HG02885 (cell line): Measurements from ENCODE around the gene CLDN24.
"Not testable (repeated sequence)": the region's sequence is repeated elsewhere in the genome, so short reads cannot be mapped to it uniquely, and the experiment has no call there.

Source experiments
- ATAC-seq: cut with Tn5 transposase; IDR thresholded peaks from one replicate; pipeline ENCODE4 v1.9.1; 2021; ENCODE audit warnings: mild to moderate bottlenecking; ENCODE audit not compliant: unreplicated experiment, poor library complexity

The CLDN24 gene

DNA sequence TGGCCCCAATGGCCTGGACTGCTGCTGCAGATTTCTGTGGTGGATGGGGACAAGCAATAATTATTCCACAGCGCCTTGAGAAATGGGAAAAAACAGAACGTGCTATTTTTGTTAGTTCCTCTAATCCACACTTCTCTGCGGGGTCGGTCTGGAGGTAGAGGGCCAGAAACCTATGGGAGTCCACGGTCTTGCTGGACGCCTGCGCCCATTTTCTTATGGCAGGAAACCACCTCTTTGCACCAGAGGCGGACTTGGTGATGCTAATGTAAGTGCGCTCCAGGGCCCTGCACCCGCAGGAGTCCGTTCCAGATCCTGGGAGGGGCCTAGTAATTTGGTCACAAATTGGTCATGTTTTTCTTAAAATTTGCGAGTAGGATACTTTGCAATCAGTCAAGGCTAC lies 25.9 kb upstream of the CLDN24 start:
- no peak for ATAC-seq

DNA sequence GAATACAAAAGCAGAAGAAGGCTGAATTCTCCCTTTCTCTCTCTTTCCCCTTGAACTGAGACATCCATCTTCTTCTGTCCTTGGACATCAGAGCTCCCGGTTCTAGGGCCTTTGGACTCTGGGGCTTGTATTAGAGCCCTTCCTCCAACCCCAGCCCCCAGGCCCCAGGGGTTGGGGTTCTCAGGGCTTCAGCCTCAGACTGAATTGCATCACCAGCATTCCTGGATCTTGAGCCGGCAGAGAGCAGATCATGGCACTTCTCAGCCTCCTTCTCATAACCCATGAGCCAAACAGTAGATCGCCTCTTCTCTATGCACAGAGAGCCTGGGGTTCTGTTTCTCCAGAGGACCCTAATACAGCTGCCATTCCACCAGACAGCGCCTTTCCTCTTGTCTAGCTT lies 25.3 kb upstream of the CLDN24 start:
- ATAC-seq, result no peak

DNA sequence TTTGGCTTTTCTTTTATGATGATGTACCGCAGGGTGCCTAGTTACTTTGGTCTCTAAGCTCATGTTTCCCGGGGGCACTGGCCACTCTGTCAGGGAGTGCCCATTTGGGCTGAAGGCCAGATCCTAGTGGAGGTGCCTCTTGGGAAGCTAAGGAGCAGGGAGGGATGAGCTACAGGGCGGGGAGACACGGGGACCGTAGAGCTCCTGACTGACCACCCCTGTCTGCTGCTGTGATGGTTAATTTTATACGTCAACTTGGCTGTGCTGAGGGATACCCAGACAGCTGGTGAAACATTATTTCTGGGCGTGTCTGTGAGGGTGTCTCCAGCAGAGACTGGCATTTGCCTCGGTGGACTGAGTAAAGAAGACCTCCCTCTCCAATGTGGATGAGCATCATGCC lies 24.9 kb upstream of the CLDN24 start:
- no peak for ATAC-seq

DNA sequence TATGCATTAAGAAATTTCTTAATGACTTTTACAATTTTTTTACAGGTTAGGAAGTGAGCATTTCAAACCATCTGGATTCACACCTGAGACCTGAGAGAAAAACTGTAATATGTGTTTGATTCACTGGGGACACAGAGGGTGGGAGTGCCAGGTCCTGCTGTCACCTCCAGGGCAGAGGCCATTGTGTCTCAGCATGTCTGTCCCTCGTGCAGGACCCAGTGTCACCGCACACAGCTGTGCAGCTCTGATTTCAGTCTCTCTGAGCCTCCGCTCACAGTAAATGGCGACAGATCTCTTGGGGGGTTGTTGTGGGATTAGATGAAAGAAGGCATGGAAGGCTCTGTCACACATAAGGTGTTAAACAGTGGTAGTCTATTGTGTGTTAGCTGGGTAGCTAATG lies 23.0 kb upstream of the CLDN24 start:
- no peak for ATAC-seq

DNA sequence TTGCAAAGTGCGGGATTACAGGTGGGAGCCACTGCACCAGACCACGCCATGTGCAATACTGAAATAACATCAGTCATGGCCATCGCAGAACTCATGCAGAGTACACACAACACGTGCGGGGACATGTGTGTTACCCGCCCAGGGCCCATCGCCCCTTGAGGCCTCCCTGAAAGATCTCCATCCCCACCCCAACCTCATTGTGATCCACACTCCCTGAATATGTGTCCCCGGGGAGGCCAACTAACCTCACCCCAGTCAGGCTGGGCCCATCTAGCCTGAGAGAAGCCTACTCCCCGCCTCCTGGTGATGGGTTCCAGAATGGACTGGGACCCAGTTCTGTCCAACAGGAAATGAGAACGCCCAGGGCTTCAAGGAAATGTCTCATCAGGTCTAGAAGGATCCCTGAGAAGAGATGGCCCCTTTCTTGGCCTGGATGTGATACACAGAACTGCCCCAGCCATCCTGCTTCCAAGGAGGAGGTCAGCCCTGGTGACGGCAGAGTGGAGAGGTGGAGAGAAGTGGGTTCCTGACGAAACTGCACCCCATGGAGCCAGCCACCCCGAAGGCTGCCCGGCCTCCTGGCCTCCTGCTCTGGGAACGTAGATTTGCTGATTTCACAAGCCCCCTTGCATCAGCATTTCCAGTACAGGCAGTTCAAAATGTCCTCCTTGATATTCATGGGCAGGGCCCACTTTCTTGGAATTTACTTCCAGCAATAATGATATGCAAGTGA lies 22.5 kb upstream of the CLDN24 start:
- ATAC-seq, result no peak

DNA sequence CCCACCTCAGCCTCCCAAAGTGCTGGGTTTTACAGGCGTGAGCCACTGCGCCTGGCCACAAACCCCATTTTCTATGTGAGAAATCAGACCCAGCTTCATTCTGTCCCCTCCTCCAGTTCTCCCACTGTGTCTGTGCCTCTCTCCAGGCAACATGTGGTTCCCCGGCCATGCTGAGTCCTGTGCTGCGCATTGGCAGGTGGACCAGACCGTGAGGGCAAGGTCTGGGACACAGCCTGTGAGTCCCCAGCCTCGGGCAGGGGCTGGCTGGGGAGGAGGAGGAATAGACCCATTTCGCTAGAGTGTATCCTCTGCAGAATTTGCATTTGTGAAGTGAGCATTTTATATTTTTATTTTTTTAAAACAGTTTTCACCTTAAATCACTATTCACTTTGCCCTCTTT lies 21.5 kb upstream of the CLDN24 start:
- no peak for ATAC-seq

DNA sequence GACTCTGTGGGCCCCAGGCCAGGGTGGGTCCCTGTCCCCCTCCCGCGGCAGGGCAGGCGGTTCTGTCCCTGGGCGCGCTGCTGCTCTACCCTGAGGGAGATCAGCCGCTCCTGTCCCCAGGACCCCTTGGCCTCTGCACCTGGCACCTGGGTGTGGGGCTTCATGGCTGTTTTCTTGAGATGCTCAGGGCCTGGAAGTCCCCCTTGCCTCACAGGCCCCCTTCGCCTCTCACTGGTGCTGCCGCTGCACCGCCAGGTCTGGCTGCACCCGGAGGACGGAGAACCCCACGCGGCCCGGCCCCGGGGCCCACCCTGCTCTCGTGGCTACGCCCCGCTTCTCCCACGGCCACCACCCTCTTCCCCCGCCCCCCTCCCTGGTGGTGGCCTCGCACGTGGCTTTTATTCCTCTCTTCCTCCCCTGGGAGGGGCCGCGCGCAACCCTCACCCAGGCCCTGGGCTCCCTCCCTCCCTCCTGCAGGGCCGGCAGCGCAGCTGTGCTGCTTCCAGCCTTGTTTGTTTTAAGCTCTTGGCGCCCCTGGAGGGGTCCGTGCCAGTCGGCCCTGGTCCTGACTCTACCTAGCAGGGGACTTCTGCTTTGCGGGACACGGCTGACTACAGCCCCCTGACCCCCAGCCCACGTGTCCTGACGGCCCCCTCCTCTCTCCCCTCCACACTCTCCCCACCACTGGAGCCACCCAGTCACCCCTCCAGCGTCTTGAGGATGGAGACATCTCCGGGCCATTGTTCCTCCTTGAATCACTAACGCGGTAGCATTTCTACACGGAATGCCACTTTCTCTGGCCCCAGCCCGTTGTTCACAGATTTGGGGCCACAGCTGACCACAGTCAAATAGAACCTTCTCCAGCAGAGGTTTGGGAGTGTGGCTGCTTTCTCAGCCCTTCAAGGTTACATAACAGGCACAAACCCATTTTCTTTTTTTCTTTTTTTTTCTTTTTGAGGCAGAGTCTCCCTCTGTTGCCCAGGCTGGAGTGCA lies 20.6 kb upstream of the CLDN24 start:
- no peak for ATAC-seq

DNA sequence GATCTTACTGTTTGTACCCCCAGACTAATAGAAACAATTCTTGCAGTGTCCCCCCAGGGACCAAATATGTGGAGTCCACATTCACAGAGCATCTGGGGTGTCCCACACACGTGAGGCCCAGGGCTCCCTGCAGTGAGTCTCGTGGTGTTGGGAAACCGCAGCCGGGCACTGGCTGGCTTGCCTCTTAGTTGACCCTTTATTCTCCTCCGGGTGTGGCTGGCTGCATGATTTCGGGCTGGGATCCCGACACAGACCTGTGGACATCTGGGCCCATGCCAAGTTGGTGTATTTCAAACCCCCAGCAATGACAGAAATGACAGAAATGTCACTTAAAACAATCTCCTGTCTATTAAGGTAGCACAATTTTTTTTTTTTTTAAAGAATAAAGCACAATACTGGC lies 15.6 kb upstream of the CLDN24 start:
- ATAC-seq, result no peak

DNA sequence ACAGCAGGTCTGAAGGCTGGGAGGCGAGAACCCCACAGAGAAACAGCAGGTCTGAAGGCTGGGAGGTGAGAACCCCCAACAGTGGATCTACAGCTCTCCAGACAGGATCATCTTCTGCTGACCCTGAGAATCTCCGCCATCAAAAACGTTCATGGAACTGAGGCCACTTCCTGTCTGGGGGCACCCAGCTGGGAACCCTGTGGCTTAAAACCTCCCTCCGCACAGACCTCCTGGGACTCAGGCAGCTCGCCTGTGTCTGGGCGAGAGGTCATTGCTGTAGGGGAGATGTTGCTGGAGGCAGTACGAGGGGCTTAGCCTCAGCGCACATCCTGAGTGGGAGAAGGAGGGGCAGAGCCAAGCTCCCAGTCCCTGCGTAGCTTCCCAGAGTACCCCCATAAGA lies 15.1 kb upstream of the CLDN24 start:
- no peak for ATAC-seq

DNA sequence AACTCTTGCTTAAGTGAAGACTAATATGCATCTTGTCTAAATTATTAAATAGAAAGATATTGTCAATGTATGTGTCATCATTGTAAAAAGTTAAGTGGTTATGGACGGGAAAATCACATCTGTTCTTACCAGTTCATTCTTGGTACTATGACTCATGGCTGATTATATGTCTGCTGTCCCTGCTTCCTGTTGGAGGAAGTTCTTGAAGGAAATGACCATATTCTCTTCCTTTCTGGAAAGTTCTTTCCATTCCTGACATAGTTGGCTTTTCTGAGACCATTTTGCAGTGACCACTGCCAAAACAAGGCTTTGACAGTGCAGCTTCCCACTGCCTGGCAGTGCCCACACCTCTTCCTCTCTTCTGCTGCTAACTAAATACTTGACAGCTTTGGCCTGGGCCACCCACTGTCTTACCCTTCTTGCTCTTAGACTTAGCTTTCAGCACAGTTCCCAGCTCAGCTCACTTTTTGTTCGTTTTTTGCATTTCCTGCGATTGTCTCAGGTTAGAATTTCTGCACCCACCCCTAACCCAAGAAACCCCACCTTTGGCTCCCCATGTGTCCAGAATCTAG lies 13.2 kb upstream of the CLDN24 start:
- ATAC-seq, result no peak

DNA sequence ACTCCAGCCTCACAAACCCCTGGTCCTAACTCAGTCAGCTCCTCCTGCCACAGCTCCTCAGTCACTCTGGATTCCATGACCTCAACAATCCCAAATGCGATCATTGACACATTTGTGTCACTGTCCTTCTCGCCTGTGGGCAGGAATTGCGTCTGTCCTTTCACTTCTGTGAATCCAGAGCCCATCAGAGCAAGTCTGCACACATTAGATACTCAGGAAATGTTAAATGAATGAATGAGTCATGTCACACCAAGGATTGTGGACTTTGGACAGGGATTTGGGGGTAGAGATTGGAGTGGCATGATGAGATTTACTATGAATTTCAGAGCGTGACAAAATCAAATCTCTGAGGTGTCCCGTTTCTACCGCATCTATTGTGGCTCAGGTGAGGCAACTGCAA lies 11.8 kb upstream of the CLDN24 start:
- ATAC-seq, result no peak

DNA sequence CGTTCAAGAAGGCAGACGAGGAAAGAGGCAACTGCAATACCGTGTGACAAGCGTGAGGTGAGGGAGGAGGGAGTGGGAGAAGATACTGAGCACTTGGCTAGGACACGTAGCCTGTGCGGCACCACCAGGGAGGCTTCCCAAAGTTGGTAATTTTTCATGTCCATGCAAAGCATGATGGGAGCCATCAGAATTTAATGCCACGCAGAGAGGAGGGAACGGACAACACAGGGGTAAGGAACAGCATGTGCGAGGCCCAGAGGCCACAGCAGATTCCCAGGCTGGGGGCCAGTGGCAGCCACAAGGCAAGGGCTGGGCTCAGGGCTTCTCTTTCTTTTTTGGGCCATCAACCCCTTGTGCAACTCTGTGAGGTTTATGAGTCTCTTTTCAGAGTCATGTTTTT lies 11.0 kb upstream of the CLDN24 start:
- ATAC-seq, result no peak

DNA sequence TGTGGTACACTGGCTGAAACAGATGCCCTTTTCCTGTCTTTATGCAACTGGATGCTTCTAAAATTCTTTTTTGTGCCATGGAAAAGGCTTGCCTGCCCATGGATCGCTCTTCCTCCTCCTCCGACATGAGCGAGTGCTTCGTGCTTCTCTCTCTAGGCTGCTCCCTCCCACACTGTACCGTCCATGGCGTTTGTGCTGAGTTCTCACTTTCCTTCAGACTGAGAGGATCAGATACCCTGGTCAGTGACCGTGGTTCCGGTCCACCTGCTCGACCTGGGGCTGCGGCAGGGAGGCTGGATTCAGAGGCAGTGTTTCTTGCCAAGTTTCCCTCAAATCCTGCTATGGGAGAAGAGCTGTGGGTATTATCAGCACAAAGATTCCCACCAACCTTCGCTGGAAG lies 10.2 kb upstream of the CLDN24 start:
- no peak for ATAC-seq

DNA sequence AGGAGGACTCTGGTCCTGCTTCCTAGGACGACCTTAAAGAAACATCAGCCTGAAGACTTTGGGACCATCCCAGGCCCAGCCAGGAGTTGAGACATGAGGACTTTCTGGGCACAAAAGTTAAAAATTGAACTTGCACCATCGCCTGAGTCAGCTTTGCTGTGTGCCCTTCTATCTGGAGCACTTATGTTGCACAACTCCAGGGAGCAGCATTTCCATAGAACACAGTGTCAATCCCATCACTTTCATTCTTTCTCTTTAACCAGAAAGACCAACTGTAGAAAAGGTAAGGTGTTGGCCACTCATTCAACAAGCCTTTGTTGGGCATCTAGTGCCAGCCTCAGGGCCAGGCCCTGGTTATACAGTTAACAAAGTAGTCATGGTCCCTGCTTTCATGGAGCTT lies 8.6 kb upstream of the CLDN24 start:
- no peak for ATAC-seq

DNA sequence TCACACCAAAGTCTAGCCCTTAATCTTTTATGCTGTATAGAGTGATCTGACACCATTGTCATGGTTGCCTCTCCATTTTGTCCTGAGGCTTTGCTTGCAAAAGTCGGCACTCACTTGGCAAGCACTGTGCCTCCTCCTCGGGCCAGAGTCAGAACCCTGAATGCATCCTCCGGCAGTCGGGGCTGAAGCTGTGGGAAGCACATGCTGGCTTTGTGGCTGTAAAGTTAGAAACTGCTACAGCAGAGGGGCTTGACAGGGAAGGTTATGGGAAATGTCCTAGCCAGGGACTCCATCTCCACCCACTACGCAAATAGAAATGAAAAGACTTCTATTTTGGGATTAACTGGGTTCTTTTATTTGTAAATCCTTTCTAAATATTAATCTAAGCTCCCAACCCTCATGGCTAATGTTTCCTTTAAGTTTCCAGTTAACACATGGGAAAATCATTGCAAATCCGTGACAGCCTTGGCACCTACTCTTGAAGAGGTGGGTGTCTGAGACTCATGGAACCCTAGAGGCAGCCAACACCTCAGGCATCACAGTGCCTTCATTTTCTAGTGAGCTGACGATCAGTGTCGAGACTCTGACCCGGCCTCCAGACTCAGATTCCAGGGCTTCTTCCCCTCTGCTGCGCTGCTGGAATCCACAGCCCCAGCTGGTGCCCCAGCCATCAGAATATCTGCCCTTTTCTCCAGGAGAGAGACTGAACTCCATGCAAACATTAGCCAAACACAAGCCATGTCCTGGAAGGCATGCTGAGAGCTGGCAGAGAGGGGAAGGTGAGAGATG lies 7.9 kb upstream of the CLDN24 start:
- ATAC-seq, result no peak

DNA sequence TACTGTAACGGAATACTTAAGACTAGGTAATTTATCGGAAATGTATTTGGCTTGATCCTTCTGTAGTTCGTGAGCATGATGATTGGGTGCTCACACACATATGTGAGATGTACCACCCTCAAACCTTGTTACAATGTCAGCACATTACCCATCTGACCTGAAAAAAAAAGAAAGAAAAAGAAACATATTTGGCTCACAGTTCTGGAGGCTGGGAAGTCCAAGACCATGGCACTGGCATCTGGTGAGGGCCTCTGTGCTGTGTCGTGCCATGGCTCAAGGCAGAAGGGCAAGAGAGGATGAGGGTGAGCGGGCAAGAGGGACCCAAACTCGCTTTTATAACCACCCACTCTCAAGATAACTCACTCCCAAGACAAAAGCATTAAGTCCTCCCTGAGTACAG lies 7.0 kb upstream of the CLDN24 start:
- ATAC-seq, result no peak

DNA sequence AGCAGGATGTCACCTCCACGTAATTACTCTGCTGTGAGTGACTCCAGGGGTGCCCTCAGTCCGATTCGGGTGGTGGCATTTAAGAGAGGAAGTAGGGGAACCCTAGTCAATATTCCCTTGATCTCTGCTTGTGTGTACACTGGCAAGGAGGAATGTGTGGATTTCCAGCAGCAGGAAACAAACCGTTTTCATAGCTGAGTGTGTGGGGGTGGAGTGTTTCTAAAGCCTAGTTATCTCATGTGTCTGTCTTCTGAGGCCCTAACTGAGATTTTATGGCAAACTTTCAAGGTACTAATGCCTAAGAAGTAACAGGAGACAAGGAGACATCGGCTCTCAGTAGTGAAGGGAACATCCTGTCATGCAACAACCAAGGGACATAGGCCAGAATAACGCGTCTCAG lies 6.6 kb upstream of the CLDN24 start:
- ATAC-seq, result no peak

DNA sequence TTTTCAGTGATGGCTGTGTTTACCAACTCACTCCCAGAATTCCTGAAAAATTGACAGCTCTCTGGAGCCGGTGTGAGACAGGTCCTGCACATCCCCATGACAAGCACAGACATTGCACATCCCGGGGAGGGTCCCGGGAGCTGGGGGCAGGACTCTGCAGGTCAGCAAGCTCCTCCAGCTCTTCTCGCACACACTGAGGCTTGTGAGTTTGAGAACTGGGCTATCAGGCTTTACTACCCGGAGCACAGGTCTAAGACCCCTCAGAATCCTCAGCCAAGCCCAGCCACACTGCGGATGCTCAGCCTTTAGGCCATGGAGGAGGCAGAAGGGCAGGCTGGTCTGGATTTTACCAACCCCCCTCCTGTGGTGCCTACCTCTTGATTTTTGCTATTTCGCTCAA lies 5.6 kb upstream of the CLDN24 start:
- no peak for ATAC-seq

DNA sequence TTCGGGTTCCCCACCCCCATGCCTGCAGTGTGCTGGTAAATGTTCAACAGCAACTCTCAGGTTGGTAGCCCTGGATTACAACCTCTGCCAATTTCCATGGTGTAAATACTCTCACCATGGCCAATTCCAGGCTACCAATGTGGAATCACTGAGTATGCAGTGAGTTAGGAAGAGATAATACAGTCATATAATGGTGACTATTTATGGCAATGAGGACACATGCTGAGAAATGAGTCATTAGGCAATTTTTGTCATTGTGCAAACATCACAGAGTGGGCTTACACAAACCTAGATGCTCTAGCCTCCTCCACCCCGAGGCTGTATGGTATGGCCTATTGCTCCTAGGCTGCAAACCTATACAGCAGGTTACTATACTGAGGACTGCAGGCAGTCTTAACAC lies 4.6 kb upstream of the CLDN24 start:
- ATAC-seq, result no peak

DNA sequence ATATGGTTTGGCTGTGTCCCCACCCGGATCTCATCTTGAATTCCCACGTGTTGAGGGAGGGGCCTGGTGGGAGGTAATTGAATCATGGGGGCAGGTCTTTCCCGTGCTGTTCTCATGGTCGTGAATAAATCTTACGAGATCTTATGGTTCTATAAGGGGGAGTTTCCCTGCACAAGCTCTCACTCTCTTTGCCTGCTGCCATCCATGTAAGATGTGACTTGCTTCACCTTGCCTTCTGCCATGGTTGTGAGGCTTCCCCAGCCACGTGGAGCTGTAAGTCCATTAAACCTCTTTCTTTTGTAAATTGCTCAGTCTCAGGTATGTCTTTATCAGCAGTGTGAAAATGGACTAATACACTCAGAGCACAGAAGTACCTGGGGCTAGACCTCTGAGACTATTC lies 4.2 kb upstream of the CLDN24 start:
- ATAC-seq, result not testable (repeated sequence)

DNA sequence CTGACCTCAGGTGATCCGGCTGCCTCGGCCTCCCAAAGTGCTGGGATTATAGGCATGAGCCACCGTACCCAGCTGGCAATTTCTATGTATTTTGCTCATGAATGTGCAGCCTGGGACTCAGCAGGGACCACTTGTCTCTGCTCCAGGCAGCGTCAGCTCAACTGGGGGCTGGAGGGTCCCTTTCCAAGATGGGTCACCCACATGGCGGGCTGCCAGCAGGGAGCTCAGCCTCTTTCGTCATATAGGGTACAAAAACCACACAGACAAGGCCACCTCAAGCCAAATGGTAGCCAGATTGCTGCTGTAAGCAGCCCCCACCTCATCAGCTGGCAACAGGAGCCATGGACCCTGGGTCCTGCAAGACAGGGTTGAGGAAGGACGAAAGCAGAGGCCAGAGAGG lies 2.4 kb upstream of the CLDN24 start:
- ATAC-seq, result no peak
